Heart left ventricle (tissue), 13 donors: ENCODE measurements around the gene COX6A2.

Experiments used
- POLR2A ChIP-seq, 2 donors: fragments of 450-650 bp; IDR thresholded peaks; one replicate each; pipeline ENCODE4 v1.6.1; 2017; ENCODE audit warnings: antibody characterized with exemption in 2 of 2, mild to moderate bottlenecking in 2 of 2, moderate library complexity in 2 of 2
- TF ChIP-seq, protein P1 (sequence below), 12 donors: fragments of 200-600 bp; sonication (generic) in 4 of 12; IDR thresholded peaks; one replicate each; pipeline versions ENCODE4 v1.5.0 to v1.8.0; 2018 to 2022; ENCODE audit warnings: antibody characterized with exemption in 12 of 12, mild to moderate bottlenecking in 5 of 12
- donor health status: ischemic (EF 13 %, LVEDD 7.1; RV severe dilation, severe dysfunction).
- donor health status: DM: no; HTN: yes; CAD: no.
- donor health status: DM: no; HTN: no; CAD: no.
- donor health status: ischemic (EF 25% LVEDD 6.9; RV normal size, moderate dysfunction).
- donor health status: ischemic (EF 25% LVEDD 5.7; RV mildly dilated, moderate dysfunction).
- donor health status: ischemic (EF 35%, LVEDD 5.7; RV mildly dilated, moderate dysfunction).
- donor health status: nonischemic (EF 11% LVEDD 7.7; RV severe dilation, severe dysfunction).
- donor health status: DM: yes; HTN: yes; CAD: no.
- donor health status: PGD.
- donor health status: ischemic (EF 29% LVEDD 5.4; RV normal size, mild dysfunction).
- donor health status: nonischemic (EF 23%, LVEDD 6.1; RV moderate dilation, normal function).

DNA sequence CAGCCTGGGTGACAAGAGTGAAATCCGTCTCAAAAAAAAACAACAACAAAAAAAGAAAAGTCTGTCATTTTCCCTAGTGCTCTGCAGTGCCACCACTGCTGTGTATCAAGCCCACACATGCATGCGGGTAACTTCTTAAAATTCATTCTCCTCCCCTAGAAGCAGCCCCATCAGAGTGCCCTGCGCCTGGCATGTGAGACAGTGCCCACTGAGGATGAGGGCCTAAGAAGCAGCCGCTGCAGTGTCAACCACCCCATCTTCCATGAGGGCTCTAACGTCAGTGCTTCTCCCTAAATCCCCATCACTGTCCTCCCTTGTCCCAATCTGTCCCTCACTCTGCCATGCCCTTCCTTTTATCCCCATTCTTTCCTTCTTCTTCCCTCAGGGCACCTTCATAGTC, 10.2 kb downstream of the COX6A2 start:
- TF ChIP-seq POLR2A (IDR thresholded peaks at IDR 0.05), result no peak
- TF ChIP-seq, protein P1, sequence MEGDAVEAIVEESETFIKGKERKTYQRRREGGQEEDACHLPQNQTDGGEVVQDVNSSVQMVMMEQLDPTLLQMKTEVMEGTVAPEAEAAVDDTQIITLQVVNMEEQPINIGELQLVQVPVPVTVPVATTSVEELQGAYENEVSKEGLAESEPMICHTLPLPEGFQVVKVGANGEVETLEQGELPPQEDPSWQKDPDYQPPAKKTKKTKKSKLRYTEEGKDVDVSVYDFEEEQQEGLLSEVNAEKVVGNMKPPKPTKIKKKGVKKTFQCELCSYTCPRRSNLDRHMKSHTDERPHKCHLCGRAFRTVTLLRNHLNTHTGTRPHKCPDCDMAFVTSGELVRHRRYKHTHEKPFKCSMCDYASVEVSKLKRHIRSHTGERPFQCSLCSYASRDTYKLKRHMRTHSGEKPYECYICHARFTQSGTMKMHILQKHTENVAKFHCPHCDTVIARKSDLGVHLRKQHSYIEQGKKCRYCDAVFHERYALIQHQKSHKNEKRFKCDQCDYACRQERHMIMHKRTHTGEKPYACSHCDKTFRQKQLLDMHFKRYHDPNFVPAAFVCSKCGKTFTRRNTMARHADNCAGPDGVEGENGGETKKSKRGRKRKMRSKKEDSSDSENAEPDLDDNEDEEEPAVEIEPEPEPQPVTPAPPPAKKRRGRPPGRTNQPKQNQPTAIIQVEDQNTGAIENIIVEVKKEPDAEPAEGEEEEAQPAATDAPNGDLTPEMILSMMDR (IDR thresholded peaks at IDR 0.05), result no peak
